OCI-M1 (cell line): ENCODE data around the gene NELFE.
A peak's percentile ranks its signal among the peaks of the same experiment; 100 is the strongest.
"Not testable (repeated sequence)": the region's sequence is repeated elsewhere in the genome, so short reads cannot be mapped to it uniquely, and the experiment has no call there.

Experiments
- DNase-seq: peaks from one replicate; lab custom pipeline; 2025; lab: John Stamatoyannopoulos, UW

Gene NELFE

GRCh38 chr6:31958741-31959739 lies at the start of gene NELFE, which contains the start of gene SKIC2:
NELFE (minus strand) TSS chr6:31958971; CDS start chr6:31958446, 525 bp downstream.
SKIC2 (plus strand) TSS chr6:31959175; CDS start chr6:31959193, 18 bp downstream.
- DNase-seq: peak; percentile 100

- not testable (repeated sequence) for DNase-seq
These were observed 49.3 kb upstream of the NELFE start for GRCh38 chr6:32008037-32008436.

- not testable (repeated sequence) for DNase-seq
These were observed 48.3 kb upstream of the NELFE start for GRCh38 chr6:32007086-32007485.

GRCh38 chr6:32005991-32006529 lies 47.3 kb upstream of the NELFE start:
- DNase-seq: not testable (repeated sequence)

GRCh38 chr6:32005538-32005880 lies 46.7 kb upstream of the NELFE start:
- DNase-seq: not testable (repeated sequence)

- DNase-seq: not testable (repeated sequence)
These were observed 46.2 kb upstream of the NELFE start for GRCh38 chr6:32004864-32005537.

- not testable (repeated sequence) for DNase-seq
These were observed 45.6 kb upstream of the NELFE start for GRCh38 chr6:32004393-32004792.

GRCh38 chr6:32003301-32003700 lies 44.5 kb upstream of the NELFE start:
- DNase-seq: not testable (repeated sequence)

- DNase-seq: not testable (repeated sequence)
These were observed 43.9 kb upstream of the NELFE start for GRCh38 chr6:32002546-32003268.

GRCh38 chr6:31996385-31996784 lies 37.6 kb upstream of the NELFE start:
- not testable (repeated sequence) for DNase-seq

GRCh38 chr6:31994421-31994820 lies 35.6 kb upstream of the NELFE start:
- DNase-seq: not testable (repeated sequence)

GRCh38 chr6:31989363-31989762 lies 30.6 kb upstream of the NELFE start:
- DNase-seq: not testable (repeated sequence)

GRCh38 chr6:31981744-31982143 lies 23.0 kb upstream of the NELFE start, which contains the start of gene C4A:
C4A (plus strand) TSS chr6:31982057; CDS start chr6:31982108, 51 bp downstream.
- DNase-seq: not testable (repeated sequence)

GRCh38 chr6:31980998-31981397 lies 22.2 kb upstream of the NELFE start:
- not testable (repeated sequence) for DNase-seq

GRCh38 chr6:31980195-31980876 lies 21.6 kb upstream of the NELFE start:
- not testable (repeated sequence) for DNase-seq

- peak; percentile 43 for DNase-seq
These were observed 20.6 kb upstream of the NELFE start for GRCh38 chr6:31979238-31979898.

GRCh38 chr6:31978831-31979230 lies 20.1 kb upstream of the NELFE start:
- DNase-seq: no peak

- DNase-seq: no peak
These were observed 19.2 kb upstream of the NELFE start for GRCh38 chr6:31977816-31978431.

GRCh38 chr6:31976065-31976464 lies 17.3 kb upstream of the NELFE start:
- not testable (repeated sequence) for DNase-seq
